ENCODE data around the gene MAD1L1. TPM values are rescaled to one million over a fixed set of nuclear protein-coding genes. Genes with fewer than 3 reads are reported as not detected.
A peak's percentile ranks its signal among the peaks of the same experiment; 100 is the strongest.

The MAD1L1 gene
- total RNA-seq, 2 donors from 2014 or later = 59.1 to 61.4 TPM

DNA sequence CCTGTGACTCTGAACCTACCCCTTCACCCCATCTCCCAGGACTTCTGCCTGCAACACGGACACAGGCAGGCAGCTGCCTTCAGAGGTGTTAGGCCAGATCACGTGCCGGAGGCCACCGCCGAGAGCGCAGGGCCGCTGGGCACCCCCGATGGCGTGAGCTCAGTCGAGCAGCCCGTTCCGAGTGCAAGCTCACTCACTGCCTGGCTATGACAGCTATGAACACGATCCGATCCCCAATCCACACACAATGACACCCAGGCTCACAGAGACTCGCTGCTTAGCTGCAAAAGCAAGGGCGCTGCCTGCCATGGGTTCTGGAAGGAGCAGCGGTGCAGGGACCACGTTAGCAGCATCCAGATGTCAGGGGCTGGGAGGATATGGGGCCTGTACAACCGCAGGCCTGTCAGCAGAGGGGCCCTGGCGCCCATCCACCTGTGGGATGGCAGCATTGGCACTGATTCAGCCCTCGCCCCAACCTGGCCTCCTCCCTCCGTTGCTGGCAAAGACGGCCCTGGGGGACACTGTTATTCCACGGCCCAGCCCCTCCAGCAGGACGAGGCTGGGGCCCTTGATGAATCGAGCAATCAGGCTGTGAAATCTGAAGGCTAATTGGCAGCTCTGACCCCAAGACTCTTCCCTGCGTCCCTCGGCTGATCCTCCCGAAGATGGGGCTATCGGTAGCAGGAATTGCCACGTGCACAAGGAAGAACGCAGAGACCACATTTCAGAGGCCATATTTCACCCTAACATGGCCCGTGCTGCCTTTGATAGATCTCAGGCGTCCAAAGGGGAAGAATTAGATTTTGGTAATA is 332.6 kb downstream of the MAD1L1 start:
- no peak for DNase-seq
- H3K36me3 Mint-ChIP-seq (ENCODE audit: low read depth) = peaks cover 2% of the 10 kb centered on the region
- Histone ChIP-seq H3K4me3 (ENCODE audit: low read length) (no peak overlapping the region), H3K27ac (ENCODE audit: low read depth, low read length) (no peak overlapping the region), H3K36me3 (ENCODE audit: control insufficient read depth, insufficient read depth, low read length) (peaks cover 4% of the 10 kb centered on the region), H3K9me3 (ENCODE audit: control insufficient read depth, low read length) (no peaks in the 10 kb centered on the region), H3K27me3 (ENCODE audit: control insufficient read depth, insufficient read depth, low read length, poor library complexity, severe bottlenecking) (no peaks in the 10 kb centered on the region), H3K4me1 (ENCODE audit: control insufficient read depth, insufficient read depth, low read length) (no peaks in the 10 kb centered on the region), H3K9ac (ENCODE audit: extremely low read depth, low read length, poor library complexity, severe bottlenecking) (no peak overlapping the region)
- TF ChIP-seq CTCF (conservative IDR thresholded peaks at IDR 0.05) = no peak
- no peaks in the 10 kb centered on the region for H3K9me3 Mint-ChIP-seq
- no peaks in the 10 kb centered on the region for H3K4me1 Mint-ChIP-seq
- no peaks in the 10 kb centered on the region for H3K27me3 Mint-ChIP-seq (ENCODE audit: insufficient read depth)
- H3K27ac Mint-ChIP-seq = peak overlapping the region; percentile 52
- WGBS, 2 experiments (ENCODE audit: insufficient coverage in 1 of 2, insufficient read length in 1 of 2) = 92 to 93% methylated on average over 19 to 34 of the region's 34 CpGs
- H3K4me3 Mint-ChIP-seq = no peak overlapping the region

- DNase-seq = no peak
- H3K27me3 Mint-ChIP-seq (ENCODE audit: insufficient read depth) = no peaks in the 10 kb centered on the region
- peak overlapping the region; percentile 64 for H3K27ac Mint-ChIP-seq
- Histone ChIP-seq H3K36me3 (ENCODE audit: control insufficient read depth, insufficient read depth, low read length) (peaks cover 4% of the 10 kb centered on the region), H3K27me3 (ENCODE audit: control insufficient read depth, insufficient read depth, low read length, poor library complexity, severe bottlenecking) (no peaks in the 10 kb centered on the region), H3K4me1 (ENCODE audit: control insufficient read depth, insufficient read depth, low read length) (no peaks in the 10 kb centered on the region), H3K9me3 (ENCODE audit: control insufficient read depth, low read length) (no peaks in the 10 kb centered on the region), H3K4me3 (ENCODE audit: low read length) (no peak overlapping the region), H3K9ac (ENCODE audit: extremely low read depth, low read length, poor library complexity, severe bottlenecking) (no peak overlapping the region), H3K27ac (ENCODE audit: low read depth, low read length) (peak overlapping the region; percentile 38)
- peaks cover 2% of the 10 kb centered on the region for H3K36me3 Mint-ChIP-seq (ENCODE audit: low read depth)
- no peaks in the 10 kb centered on the region for H3K4me1 Mint-ChIP-seq
- 92 to 93% methylated on average over 10 to 14 of the region's 14 CpGs for WGBS, 2 experiments (ENCODE audit: insufficient coverage in 1 of 2, insufficient read length in 1 of 2)
- H3K4me3 Mint-ChIP-seq = no peak overlapping the region
- no peak for TF ChIP-seq CTCF (conservative IDR thresholded peaks at IDR 0.05)
- H3K9me3 Mint-ChIP-seq = no peaks in the 10 kb centered on the region
Measured at GRCh38 chr7:1899196-1899595, 333.5 kb downstream of the MAD1L1 start.

- TF ChIP-seq CTCF (conservative IDR thresholded peaks at IDR 0.05) = no peak
- Histone ChIP-seq H3K4me3 (ENCODE audit: low read length) (no peak overlapping the region), H3K9me3 (ENCODE audit: control insufficient read depth, low read length) (no peaks in the 10 kb centered on the region), H3K9ac (ENCODE audit: extremely low read depth, low read length, poor library complexity, severe bottlenecking) (no peak overlapping the region), H3K4me1 (ENCODE audit: control insufficient read depth, insufficient read depth, low read length) (no peaks in the 10 kb centered on the region), H3K36me3 (ENCODE audit: control insufficient read depth, insufficient read depth, low read length) (peaks cover 4% of the 10 kb centered on the region), H3K27ac (ENCODE audit: low read depth, low read length) (peak overlapping the region; percentile 38), H3K27me3 (ENCODE audit: control insufficient read depth, insufficient read depth, low read length, poor library complexity, severe bottlenecking) (no peaks in the 10 kb centered on the region)
- DNase-seq = no peak
- Mint-ChIP-seq H3K4me3 (no peak overlapping the region), H3K9me3 (no peaks in the 10 kb centered on the region), H3K36me3 (ENCODE audit: low read depth) (peaks cover 2% of the 10 kb centered on the region), H3K4me1 (no peaks in the 10 kb centered on the region), H3K27me3 (ENCODE audit: insufficient read depth) (no peaks in the 10 kb centered on the region), H3K27ac (peak overlapping the region; percentile 64)
- 92 to 96% methylated on average over 8 to 24 of the region's 24 CpGs for WGBS, 2 experiments (ENCODE audit: insufficient coverage in 1 of 2, insufficient read length in 1 of 2)
Measured at GRCh38 chr7:1898628-1899185, 334.0 kb downstream of the MAD1L1 start.

Data from endodermal cell (in vitro differentiated cells).